ENCODE measurements around the gene TTLL1. TPM values are rescaled to one million over a fixed set of nuclear protein-coding genes. Genes with fewer than 3 reads are reported as not detected.

TTLL1 gene
- 2.4 to 3.2 TPM (median 3.0 TPM) in 5 replicates for total RNA-seq (2022; extraction: Qiagen RNA extraction)

GRCh38 chr22:43088984-43089717 is at the start of gene TTLL1:
TSS of gene TTLL1 (minus strand) at chr22:43089391. CDS start at chr22:43075586, 13,805 bp downstream.

GRCh38 chr22:43110444-43110926 is 21.3 kb upstream of the TTLL1 start, which contains the start of gene BIK:
TSS of gene BIK (plus strand) at chr22:43110750. CDS start at chr22:43124023, 13,273 bp downstream.

DNA sequence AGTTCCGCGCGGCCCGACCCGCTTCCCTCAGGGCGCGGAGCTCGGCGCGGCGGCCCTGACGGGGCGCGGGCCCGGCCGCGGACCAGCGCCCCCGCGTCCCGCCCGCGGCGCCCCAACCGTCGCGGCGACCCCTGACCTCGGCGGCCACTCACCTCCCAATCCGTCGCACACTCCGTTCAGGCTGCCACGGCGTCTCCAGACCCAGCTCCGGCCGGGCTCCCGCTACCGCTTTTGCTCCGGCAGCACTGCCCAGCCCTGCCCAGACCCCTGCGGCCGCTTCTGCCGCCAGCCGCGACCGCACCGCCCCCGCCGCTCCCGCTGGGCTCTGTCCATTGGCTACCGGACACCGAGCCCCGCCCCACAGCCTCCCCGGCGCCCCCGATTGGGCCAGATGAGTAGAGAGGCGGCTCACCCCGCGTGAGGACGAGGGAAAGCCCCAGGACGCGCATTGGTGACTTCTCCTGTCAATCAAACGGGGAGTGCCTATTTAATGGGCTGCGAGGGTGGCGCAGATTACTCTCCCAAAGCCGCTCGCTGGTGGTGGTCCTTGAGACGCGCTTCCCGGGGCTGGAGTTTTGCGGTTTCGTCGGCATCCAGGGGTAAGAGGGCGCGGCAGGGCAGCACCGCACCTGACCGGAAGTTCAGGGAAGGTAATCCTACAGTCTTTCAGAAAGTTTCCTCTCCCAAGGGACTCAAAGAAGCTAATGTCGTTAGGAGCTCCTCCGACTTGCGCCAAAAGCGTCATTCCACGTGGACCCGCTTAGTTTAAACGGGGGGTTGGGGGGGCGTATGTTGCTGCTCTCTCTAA is 74.1 kb downstream of the TTLL1 start, which contains the start of gene PACSIN2:
Gene PACSIN2 (minus strand): TSS at position 281 of the 808 bp plus-strand sequence. CDS start 103,069 bp downstream, outside the sequence.

Other genes with a start within 250 kb of the TTLL1 start
- 19.6 to 25.5 TPM (median 23.9 TPM) in 5 replicates for gene ARFGAP3, start 232.1 kb downstream of the TTLL1 start, total RNA-seq (2022; extraction: Qiagen RNA extraction)
- 165 to 202 TPM (median 198 TPM) in 5 replicates for gene PACSIN2, start 74.2 kb downstream of the TTLL1 start, total RNA-seq (2022; extraction: Qiagen RNA extraction)
- gene BIK, start 21.4 kb upstream of the TTLL1 start, total RNA-seq (2022; extraction: Qiagen RNA extraction): 1.2 to 2.2 TPM (median 1.6 TPM) in 5 replicates
- gene MCAT, start 54.0 kb upstream of the TTLL1 start, total RNA-seq (2022; extraction: Qiagen RNA extraction): 15.0 to 24.6 TPM (median 21.3 TPM) in 5 replicates
- gene TSPO, start 62.2 kb upstream of the TTLL1 start, total RNA-seq (2022; extraction: Qiagen RNA extraction): 142 to 198 TPM (median 187 TPM) in 5 replicates
- 18.5 to 29.8 TPM (median 28.5 TPM) in 5 replicates for gene TTLL12, start 97.7 kb upstream of the TTLL1 start, total RNA-seq (2022; extraction: Qiagen RNA extraction)

Data from A549 treated with dexamethasone at 1 μM for 4 hours (cell line).